MM.1S (cell line): ENCODE results near the gene YTHDF2.

Experiments
- CTCF ChIP-seq: fragments of 300-600 bp; sonication (generic); IDR thresholded peaks from 2 replicates; pipeline ENCODE4 v1.5.1; 2016; ENCODE audit warnings: antibody characterized with exemption, low read length, mixed read lengths
- EZH2 ChIP-seq: fragments of 300-600 bp; sonication (generic); optimal IDR thresholded peaks from 2 replicates; pipeline ENCODE3; 2017; ENCODE audit warnings: low read depth, mild to moderate bottlenecking, antibody characterized with exemption, low read length, mixed read lengths
- EZH2phosphoT487 ChIP-seq: fragments of 300-600 bp; sonication (generic); IDR thresholded peaks from 2 replicates; pipeline ENCODE4 v1.6.1; 2018; ENCODE audit warnings: antibody characterized with exemption, low read length

- no peak for TF ChIP-seq CTCF
- TF ChIP-seq EZH2: no peak
- TF ChIP-seq EZH2phosphoT487: no peak
Observed at GRCh38 chr1:28803051-28803450, 66.3 kb downstream of the YTHDF2 start.
